A673 (cell line): Measurements from ENCODE around the gene FNDC7.

Source experiments
- EZH2 ChIP-seq: fragments of 200-600 bp; sonication (generic); IDR thresholded peaks from 2 replicates; pipeline ENCODE4 v1.6.1; 2017; ENCODE audit warnings: borderline replicate concordance, low read depth, mild to moderate bottlenecking, mixed read lengths, antibody characterized with exemption, low read length; ENCODE audit not compliant: poor library complexity, severe bottlenecking
- TF ChIP-seq, protein P1 (sequence below): fragments of 300-800, 200-600 bp; sonication (generic); conservative IDR thresholded peaks from 2 replicates; pipeline ENCODE4 v1.5.1; 2017; ENCODE audit warnings: low read depth, mild to moderate bottlenecking, antibody characterized with exemption, low read length, moderate library complexity, mixed read lengths

DNA sequence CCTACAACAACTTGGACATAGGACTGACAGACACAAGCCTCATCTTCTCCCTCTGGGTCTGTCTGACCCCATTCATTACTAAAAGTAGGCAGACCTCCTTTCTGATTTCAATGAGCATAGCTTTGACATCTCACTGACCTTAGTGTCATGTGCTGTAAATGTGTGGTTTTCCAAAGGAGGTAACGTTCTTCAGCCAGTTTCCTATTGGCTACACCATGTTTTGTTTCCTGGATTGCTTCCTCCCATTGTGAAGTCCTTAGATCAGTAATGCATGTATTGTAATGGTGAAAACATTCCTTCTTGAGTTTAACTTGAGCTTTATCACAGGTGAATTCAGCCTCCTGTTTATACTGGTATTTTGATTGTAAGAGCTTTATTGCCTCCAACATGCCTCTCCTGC is 54.4 kb downstream of the FNDC7 start:
- TF ChIP-seq, protein P1, sequence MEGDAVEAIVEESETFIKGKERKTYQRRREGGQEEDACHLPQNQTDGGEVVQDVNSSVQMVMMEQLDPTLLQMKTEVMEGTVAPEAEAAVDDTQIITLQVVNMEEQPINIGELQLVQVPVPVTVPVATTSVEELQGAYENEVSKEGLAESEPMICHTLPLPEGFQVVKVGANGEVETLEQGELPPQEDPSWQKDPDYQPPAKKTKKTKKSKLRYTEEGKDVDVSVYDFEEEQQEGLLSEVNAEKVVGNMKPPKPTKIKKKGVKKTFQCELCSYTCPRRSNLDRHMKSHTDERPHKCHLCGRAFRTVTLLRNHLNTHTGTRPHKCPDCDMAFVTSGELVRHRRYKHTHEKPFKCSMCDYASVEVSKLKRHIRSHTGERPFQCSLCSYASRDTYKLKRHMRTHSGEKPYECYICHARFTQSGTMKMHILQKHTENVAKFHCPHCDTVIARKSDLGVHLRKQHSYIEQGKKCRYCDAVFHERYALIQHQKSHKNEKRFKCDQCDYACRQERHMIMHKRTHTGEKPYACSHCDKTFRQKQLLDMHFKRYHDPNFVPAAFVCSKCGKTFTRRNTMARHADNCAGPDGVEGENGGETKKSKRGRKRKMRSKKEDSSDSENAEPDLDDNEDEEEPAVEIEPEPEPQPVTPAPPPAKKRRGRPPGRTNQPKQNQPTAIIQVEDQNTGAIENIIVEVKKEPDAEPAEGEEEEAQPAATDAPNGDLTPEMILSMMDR = no peak
- TF ChIP-seq EZH2 = no peak
